Stomach (tissue), 9 donors: Measurements from ENCODE around the gene CAPN2. TPM values are rescaled to one million over a fixed set of nuclear protein-coding genes. Genes with fewer than 3 reads are reported as not detected.

Source experiments
- DNase-seq, 2 donors: peaks; one replicate each; pipeline versions ENCODE4 v3.0.0 to v3.0.0-alpha.2; 2013 to 2019
- H3K27ac ChIP-seq, 5 donors: fragments of 200-600 bp in 4 of 5; sonication (generic) in 4 of 5; one replicate each; pipeline ENCODE4 v1.5.1; 2013 to 2019; ENCODE audit warnings: mild to moderate bottlenecking in 1 of 5, moderate library complexity in 1 of 5
- H3K27me3 ChIP-seq, 3 donors: fragments of 200-600 bp; sonication (generic); one replicate each; pipeline ENCODE4 v1.5.1; 2017 to 2019; ENCODE audit warnings: mixed run types in 1 of 3
- H3K36me3 ChIP-seq, 4 donors: fragments of 200-600 bp; sonication (generic); 1 replicate in 3 of 4; 2 replicates in 1 of 4; pipeline ENCODE4 v1.5.1; 2016 to 2019
- H3K4me1 ChIP-seq, 4 donors: fragments of 200-600 bp; sonication (generic); one replicate each; pipeline ENCODE4 v1.5.1; 2016 to 2019
- H3K4me3 ChIP-seq, 4 donors: fragments of 200-600 bp; sonication (generic) in 3 of 4; one replicate each; pipeline ENCODE4 v1.5.1; 2016 to 2019; ENCODE audit warnings: mild to moderate bottlenecking in 1 of 4
- H3K9me3 ChIP-seq, 4 donors: fragments of 200-600 bp; sonication (generic); one replicate each; pipeline ENCODE4 v1.5.1; 2016 to 2019
- EP300 ChIP-seq: sonication (generic); formaldehyde crosslinking; IDR thresholded peaks from one replicate; pipeline ENCODE4 v1.6.1; 2017; ENCODE audit warnings: antibody characterized with exemption
- POLR2A ChIP-seq, 4 donors: fragments of 450-650 bp; IDR thresholded peaks; one replicate each; pipeline ENCODE4 v1.6.1; 2016; ENCODE audit warnings: antibody characterized with exemption in 4 of 4, control low read depth in 2 of 4, mild to moderate bottlenecking in 1 of 4, moderate library complexity in 1 of 4
- POLR2AphosphoS5 ChIP-seq, 3 donors: sonication (generic); formaldehyde crosslinking; IDR thresholded peaks; one replicate each; pipeline ENCODE4 v1.6.1; 2016; ENCODE audit warnings: antibody characterized with exemption in 3 of 3
- WGBS, 5 donors: extraction: QIAGEN DNeasy Blood & Tissue Kit in 3 of 5; methylation state at CpG; one replicate each; pipeline versions ENCODE4 v1.1.5 to v1.1.7; 2013 to 2018; 5-methylcytosine and 5-hydroxymethylcytosine counted together
- intact Hi-C: fragments of 100-400 bp; cut with DNase I; formaldehyde crosslinking; loops from one replicate; pipeline ENCODE4 v1.15.1; 2023; ENCODE audit warnings: low total_unique reads
- polyA plus RNA-seq, 3 donors: library from polyadenylated mRNA; stranded (reverse); fragments of 200-250 nt; gene quantifications; one replicate each; pipeline ENCODE4 v1.2.3, GENCODE V29; 2013
- total RNA-seq, 5 donors: library from RNA; depleted of rRNA; stranded (reverse); fragments of >200 nt; gene quantifications; one replicate each; pipeline versions ENCODE4 v1.1.0 to v1.2.3, GENCODE V29; 2014 to 2016
- TF ChIP-seq, protein P1 (sequence below), 7 experiments: fragments of 450-650 bp in 4 of 7; fragments of 200-600 bp in 3 of 7; sonication (generic) in 3 of 7; IDR thresholded peaks; one replicate each; pipeline ENCODE4 v1.5.1; 2016 to 2019; ENCODE audit warnings: antibody characterized with exemption in 7 of 7, control low read depth in 2 of 7, mild to moderate bottlenecking in 1 of 7
- donor health status: healthy with polysubstance abuse.
- donor health status: Bipolar disorder and iron deficiency.
- donor health status: healthy.

CAPN2 gene
- total and polyA plus RNA-seq, 8 donors: 128 to 739 (median 230) TPM

DNA sequence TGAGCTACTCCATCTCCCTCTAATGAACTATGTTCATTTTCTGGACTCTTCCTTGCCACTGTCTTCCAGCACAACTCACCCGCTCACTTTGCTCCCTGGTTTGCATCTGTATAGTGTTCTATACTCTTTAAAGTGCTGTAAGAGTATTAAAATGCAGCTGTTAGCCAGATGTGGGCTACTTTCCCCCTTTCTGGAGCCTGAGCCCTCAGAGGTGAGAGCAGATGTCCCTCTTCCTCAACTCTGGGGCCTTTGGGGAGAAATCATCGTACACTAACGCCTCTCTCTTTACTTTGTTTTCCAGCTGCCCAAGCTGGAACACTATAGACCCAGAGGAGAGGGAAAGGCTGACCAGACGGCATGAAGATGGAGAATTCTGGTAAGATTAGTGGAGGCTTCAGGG is 39.4 kb downstream of the CAPN2 start:
- WGBS, 5 donors: 88 to 94% (median 90%) methylated on average over 4 of the region's 4 CpGs
- intact Hi-C loops: loop anchor here (5.0 kb wide), 2 partner anchors 34 to 54 kb away; no protein-coding TSS in a partner anchor
- peaks cover 81 to 94% (median 87%) of the 10 kb centered on the region in 4 donors for H3K36me3 ChIP-seq

DNA sequence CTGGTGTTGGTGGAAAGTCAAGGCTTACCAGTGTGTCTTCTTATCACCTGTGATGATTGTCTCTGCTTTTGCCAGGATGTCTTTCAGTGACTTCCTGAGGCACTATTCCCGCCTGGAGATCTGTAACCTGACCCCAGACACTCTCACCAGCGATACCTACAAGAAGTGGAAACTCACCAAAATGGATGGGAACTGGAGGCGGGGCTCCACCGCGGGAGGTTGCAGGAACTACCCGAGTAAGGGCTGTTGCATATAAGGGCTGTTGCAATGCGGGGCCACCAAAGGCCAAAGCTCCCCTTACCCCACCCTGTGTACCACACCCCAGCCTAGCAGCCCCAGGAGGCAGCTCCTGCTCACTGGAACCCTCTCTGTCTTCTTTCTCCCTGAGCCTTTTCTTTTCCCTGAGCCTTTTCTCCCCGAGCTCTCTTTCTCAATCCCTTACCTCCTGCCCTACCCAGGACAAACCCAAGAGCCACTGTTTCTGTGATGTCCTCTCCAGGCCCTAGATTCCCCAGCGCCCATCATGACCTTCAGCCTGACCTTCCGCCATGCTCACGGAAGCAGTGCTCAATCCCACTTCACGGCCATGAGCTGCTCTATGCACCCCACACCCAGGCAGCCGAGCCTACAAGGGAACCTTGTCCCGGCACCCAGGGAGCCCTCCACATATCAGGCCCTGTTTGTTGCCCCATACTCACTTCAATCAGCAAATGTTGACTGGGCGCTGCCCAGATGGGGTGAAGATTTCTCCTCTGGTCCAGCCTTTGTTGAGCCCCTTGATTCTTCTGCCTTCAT is 40.6 kb downstream of the CAPN2 start:
- Histone ChIP-seq H3K4me3 (no peak overlapping the region), H3K27ac (no peak overlapping the region), H3K27me3 (no peaks in the 10 kb centered on the region), H3K4me1 (peaks cover 10 to 17% (median 13%) of the 10 kb centered on the region in 4 donors), H3K9me3 (no peaks in the 10 kb centered on the region), H3K36me3 (peaks cover 84 to 94% (median 87%) of the 10 kb centered on the region in 4 donors)
- 78 to 88% (median 83%) methylated on average over 10 to 15 of the region's 15 CpGs for WGBS, 5 donors
- no peak for DNase-seq
- intact Hi-C loops: loop anchor here (5.0 kb wide), 2 partner anchors 36 to 56 kb away; no protein-coding TSS in a partner anchor
- TF ChIP-seq, protein P1, sequence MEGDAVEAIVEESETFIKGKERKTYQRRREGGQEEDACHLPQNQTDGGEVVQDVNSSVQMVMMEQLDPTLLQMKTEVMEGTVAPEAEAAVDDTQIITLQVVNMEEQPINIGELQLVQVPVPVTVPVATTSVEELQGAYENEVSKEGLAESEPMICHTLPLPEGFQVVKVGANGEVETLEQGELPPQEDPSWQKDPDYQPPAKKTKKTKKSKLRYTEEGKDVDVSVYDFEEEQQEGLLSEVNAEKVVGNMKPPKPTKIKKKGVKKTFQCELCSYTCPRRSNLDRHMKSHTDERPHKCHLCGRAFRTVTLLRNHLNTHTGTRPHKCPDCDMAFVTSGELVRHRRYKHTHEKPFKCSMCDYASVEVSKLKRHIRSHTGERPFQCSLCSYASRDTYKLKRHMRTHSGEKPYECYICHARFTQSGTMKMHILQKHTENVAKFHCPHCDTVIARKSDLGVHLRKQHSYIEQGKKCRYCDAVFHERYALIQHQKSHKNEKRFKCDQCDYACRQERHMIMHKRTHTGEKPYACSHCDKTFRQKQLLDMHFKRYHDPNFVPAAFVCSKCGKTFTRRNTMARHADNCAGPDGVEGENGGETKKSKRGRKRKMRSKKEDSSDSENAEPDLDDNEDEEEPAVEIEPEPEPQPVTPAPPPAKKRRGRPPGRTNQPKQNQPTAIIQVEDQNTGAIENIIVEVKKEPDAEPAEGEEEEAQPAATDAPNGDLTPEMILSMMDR (IDR thresholded peaks at IDR 0.05): no peak
- TF ChIP-seq POLR2A (IDR thresholded peaks at IDR 0.05) (no peak), EP300 (no peak), POLR2AphosphoS5 (IDR thresholded peaks at IDR 0.05) (no peak)

More for the DNA sequence above, 39.4 kb downstream of the CAPN2 start:
- Histone ChIP-seq H3K4me3 (no peak overlapping the region), H3K4me1 (peaks cover 16 to 29% (median 23%) of the 10 kb centered on the region in 4 donors), H3K27me3 (no peaks in the 10 kb centered on the region), H3K27ac (no peak overlapping the region), H3K9me3 (no peaks in the 10 kb centered on the region)
- TF ChIP-seq POLR2A (IDR thresholded peaks at IDR 0.05): no peak
- TF ChIP-seq EP300: no peak
- TF ChIP-seq, protein P1 (IDR thresholded peaks at IDR 0.05): no peak
- TF ChIP-seq POLR2AphosphoS5 (IDR thresholded peaks at IDR 0.05): no peak
- DNase-seq: no peak

DNA sequence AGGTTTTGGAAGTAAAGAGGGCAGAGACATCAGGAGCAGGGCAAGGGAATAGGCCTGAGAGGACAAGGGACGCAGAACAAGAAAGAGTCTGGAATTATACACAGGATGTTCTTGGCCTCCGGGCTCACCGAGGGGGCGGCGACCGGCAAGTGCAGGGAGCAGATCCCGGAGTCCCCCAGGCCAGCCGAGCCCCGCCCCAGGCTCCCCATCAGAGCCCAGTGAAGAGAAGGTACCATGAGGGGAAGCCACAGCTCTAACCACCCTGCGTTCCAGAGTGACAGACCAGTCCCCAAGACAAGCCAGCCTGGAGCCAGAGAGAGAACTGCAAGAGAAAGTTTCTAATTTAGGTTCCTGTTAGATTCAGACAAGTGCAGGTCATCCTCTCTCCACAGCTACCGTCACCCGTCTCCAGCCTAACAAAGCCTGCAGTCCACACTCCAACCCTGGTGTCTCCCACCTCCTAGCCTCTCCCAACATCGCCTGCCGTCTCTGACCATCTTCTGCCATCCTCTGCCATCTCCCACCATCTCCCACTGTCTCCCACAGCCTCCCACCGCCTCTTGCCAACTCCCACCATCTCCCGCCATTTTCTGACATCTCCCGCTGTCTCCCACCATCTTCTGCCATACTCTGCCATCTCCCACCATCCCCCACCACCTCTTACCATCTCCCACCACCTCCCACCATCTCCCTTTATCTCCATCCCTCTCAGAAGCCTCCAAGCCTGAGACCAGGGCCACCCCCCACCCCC is 42.5 kb downstream of the CAPN2 start:
- Histone ChIP-seq H3K27me3 (no peaks in the 10 kb centered on the region), H3K36me3 (peaks cover 94 to 100% (median 100%) of the 10 kb centered on the region in 4 donors), H3K27ac (no peak overlapping the region), H3K4me1 (no peaks in the 10 kb centered on the region), H3K4me3 (no peak overlapping the region), H3K9me3 (no peaks in the 10 kb centered on the region)
- DNase-seq: no peak
- intact Hi-C loops: loop anchor here (5.0 kb wide), 2 partner anchors 38 to 58 kb away; no protein-coding TSS in a partner anchor
- 87 to 96% (median 94%) methylated on average over 17 of the region's 17 CpGs for WGBS, 5 donors
- TF ChIP-seq EP300 (no peak), POLR2AphosphoS5 (IDR thresholded peaks at IDR 0.05) (no peak), POLR2A (IDR thresholded peaks at IDR 0.05) (no peak)
- TF ChIP-seq, protein P1 (IDR thresholded peaks at IDR 0.05): no peak

DNA sequence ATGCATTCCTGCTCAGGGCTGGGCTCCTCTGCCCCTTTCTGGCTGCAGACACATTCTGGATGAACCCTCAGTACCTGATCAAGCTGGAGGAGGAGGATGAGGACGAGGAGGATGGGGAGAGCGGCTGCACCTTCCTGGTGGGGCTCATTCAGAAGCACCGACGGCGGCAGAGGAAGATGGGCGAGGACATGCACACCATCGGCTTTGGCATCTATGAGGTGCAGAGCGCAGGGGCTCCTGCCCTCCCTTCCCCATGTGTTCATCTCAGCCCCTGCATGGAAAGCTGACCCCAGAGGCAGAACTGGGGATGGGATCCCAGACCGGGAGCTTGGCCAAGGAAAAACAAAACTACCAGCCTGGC is 43.1 kb downstream of the CAPN2 start:
- H3K27me3 ChIP-seq: no peaks in the 10 kb centered on the region
- peaks cover 95 to 100% (median 100%) of the 10 kb centered on the region in 4 donors for H3K36me3 ChIP-seq
- intact Hi-C loops: no loop called here
- DNase-seq: no peak
- no peaks in the 10 kb centered on the region for H3K4me1 ChIP-seq
- TF ChIP-seq EP300 (no peak), POLR2A (IDR thresholded peaks at IDR 0.05) (no peak), POLR2AphosphoS5 (IDR thresholded peaks at IDR 0.05) (no peak)
- TF ChIP-seq, protein P1 (IDR thresholded peaks at IDR 0.05): no peak
- 88 to 94% (median 89%) methylated on average over 9 of the region's 9 CpGs for WGBS, 5 donors
- no peak overlapping the region for H3K4me3 ChIP-seq
- no peak overlapping the region for H3K27ac ChIP-seq
- no peaks in the 10 kb centered on the region for H3K9me3 ChIP-seq
